Measurements from ENCODE around the gene FAM131A.

The FAM131A gene

GRCh38 chr3:184337399-184337714, at the start of gene FAM131A:
TSS of gene FAM131A (plus strand) at chr3:184337600. CDS start at chr3:184337631, 31 bp downstream.
- DNase-seq = peak; percentile 91

DNA sequence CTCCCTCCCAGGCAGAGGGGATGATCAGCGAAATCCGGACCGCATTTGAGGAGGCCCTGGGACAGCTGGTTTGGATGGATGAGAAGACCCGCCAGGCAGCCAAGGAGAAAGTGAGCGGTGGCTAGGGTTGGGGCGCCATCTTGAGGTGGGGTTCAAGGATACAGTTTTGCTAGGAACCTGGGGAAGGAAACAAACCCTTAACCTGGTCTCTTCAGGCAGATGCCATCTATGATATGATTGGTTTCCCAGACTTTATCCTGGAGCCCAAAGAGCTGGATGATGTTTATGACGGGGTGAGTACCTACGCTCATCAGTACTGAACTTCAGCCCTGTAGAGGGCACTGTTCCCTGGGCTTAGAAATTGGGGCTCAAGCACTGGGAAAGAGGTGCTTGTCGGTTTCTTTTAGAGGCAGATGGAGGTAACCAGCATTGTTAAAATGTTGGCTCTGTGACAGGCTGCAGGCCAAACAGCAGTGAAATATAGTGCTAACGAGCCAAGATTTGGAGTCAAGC, 47.9 kb upstream of the FAM131A start:
- peak; percentile 45 for DNase-seq

DNA sequence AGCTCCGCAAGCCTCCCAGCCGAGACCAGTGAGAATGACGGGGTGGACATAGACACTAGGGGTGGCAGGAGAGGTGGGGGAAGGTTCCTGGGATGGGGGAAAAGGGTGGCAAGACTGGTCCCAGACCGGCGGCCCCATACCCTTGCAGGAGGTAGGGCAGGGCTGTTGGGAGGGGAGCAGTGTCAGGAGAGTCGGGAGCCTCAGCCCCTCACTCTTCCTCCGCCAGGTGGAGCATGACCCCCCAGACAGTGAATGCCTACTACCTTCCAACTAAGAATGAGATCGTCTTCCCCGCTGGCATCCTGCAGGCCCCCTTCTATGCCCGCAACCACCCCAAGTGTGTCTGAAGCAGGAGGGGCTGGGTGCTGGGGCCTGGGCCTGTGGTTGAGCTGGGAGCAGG, 47.1 kb upstream of the FAM131A start:
- DNase-seq = no peak

GRCh38 chr3:184291044-184291737, 46.2 kb upstream of the FAM131A start:
- no peak for DNase-seq

GRCh38 chr3:184291738-184292445, 45.5 kb upstream of the FAM131A start:
- no peak for DNase-seq

GRCh38 chr3:184295771-184296170, 41.6 kb upstream of the FAM131A start:
- no peak for DNase-seq

- no peak for DNase-seq
Observed at GRCh38 chr3:184296616-184297015, 40.8 kb upstream of the FAM131A start.

- DNase-seq = peak; percentile 99
Observed at GRCh38 chr3:184298759-184299487, 38.5 kb upstream of the FAM131A start, which contains the start of gene PSMD2. TSS of gene PSMD2 (plus strand) at chr3:184299241. CDS start at chr3:184299267, 26 bp downstream.

DNA sequence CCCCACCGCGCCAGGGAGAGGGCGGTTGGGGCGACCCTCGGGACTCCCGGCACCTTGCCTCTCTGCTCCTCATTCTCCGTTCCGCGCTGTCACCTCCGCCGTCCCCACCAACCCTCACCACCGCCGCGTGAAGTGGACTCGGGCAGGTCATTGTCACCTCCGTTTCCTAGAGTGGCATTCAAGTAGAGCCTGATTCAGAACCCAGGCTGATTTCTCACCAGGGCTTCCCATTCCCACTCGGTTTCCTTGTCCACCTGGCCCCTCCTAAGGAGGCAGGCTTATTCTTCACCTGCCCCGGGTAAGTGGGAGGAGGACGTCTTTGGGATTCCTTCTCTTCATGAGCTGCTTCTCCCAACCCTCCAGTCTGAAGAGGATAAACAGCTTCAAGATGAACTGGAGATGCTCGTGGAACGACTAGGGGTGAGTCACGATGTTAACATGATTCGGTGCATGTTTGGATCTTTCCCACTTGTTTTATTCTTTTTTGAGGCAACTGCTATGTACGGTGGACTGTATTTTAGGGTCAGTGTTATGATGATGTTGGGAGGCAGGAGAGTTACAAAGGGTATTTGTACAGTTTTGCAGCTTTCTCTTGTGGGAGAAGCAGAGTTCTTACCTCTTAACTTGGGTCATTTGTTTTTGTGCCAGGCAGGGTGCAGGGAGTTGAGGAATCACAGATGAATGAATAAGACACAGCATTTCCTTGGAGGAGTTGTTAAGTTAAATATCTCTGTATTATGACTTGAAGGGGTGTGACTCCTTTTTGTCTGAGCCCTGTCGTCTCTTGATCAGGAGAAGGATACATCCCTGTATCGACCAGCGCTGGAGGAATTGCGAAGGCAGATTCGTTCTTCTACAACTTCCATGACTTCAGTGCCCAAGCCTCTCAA, 37.7 kb upstream of the FAM131A start:
- no peak for DNase-seq

GRCh38 chr3:184300378-184300720, 37.1 kb upstream of the FAM131A start:
- DNase-seq = no peak

DNA sequence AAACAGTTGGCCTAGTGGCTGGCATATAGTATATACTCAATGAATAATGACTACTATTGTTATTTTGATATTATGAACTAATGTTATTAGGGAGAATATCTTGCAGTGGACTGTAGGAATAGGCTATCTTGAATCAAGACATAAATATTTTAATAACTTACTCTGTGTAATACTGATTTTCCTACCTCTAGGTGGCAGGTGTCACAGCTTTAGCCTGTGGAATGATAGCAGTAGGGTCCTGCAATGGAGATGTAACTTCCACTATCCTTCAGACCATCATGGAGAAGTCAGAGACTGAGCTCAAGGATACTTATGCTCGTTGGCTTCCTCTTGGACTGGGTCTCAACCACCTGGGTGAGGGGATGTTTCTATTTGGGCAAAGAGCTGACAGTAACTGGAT, 31.8 kb upstream of the FAM131A start:
- DNase-seq = no peak

DNA sequence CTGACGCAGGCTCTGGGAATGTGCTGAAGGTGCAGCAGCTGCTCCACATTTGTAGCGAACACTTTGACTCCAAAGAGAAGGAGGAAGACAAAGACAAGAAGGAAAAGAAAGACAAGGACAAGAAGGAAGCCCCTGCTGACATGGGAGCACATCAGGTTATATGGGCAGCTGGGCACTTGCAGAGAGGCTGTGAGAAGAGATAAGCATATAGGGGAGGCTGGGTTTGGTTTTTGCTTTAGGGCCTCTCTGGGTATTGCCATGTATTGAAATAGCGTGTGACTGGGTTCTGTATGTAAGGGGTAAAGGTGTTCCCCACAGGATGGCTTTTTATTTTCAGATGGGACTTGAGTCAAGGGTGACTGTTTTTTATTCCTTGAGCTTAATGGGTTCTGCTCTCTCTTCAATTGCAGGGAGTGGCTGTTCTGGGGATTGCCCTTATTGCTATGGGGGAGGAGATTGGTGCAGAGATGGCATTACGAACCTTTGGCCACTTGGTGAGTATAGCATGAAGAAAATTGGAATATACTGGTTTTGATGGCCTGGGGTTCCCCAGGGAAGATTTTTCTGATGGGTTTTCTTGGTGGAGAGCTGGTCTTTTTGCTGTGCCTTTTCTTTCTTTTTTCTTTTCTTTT, 30.9 kb upstream of the FAM131A start:
- DNase-seq = no peak

GRCh38 chr3:184307915-184308314, 29.5 kb upstream of the FAM131A start:
- no peak for DNase-seq

DNA sequence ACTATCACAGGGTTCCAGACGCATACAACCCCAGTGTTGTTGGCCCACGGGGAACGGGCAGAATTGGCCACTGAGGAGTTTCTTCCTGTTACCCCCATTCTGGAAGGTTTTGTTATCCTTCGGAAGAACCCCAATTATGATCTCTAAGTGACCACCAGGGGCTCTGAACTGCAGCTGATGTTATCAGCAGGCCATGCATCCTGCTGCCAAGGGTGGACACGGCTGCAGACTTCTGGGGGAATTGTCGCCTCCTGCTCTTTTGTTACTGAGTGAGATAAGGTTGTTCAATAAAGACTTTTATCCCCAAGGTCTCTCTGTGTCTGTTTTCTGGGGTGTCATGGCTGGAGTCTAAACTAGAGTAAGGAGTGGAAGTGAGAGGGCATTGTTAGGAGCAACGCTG, 28.7 kb upstream of the FAM131A start:
- no peak for DNase-seq

- DNase-seq = no peak
Observed at GRCh38 chr3:184311633-184312032, 25.8 kb upstream of the FAM131A start.

- peak; percentile 97 for DNase-seq
Observed at GRCh38 chr3:184314363-184314699, 23.1 kb upstream of the FAM131A start, which contains the start of gene EIF4G1. TSS of gene EIF4G1 (plus strand) at chr3:184314606. CDS start at chr3:184315797, 1,191 bp downstream.

DNA sequence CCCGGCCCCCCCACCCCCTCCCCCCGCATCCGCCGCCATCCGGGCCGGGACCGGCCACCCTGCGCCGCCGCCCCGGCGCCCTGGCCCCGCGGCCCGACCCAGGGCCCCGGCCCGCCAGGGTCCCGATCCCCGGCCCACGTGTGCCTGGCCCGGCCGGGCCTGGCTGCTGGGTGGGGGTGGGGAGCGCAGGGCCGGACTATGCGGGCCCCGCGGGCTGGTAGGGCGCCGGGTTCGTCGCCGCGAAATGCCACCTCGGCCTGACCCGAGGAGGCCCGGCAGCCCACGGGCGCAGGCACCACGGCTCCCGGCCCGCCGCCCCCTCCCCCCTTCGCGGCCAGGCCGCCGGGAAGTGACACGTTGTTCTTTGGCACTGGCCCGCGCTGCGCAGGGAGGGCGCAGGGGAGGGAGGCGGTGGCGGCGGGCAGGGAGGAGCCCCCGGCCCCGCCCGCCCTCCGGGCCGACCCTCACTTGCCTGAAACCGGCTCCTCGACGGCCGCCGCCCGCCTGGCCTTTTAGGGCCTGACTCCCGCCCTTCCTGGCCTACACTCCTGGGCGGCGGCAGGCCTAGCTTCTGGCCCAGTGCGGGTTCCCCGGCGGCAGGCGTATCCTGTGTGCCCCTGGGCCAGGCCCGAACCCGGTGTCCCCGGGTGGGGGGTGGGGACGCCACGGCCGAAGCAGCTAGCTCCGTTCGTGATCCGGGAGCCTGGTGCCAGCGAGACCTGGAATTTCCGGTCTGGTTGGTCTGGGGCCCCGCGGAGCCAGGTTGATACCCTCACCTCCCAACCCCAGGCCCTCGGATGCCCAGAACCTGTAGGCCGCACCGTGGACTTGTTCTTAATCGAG, 22.5 kb upstream of the FAM131A start:
- peak; percentile 90 for DNase-seq

- DNase-seq = no peak
Observed at GRCh38 chr3:184315543-184315867, 21.9 kb upstream of the FAM131A start.

DNA sequence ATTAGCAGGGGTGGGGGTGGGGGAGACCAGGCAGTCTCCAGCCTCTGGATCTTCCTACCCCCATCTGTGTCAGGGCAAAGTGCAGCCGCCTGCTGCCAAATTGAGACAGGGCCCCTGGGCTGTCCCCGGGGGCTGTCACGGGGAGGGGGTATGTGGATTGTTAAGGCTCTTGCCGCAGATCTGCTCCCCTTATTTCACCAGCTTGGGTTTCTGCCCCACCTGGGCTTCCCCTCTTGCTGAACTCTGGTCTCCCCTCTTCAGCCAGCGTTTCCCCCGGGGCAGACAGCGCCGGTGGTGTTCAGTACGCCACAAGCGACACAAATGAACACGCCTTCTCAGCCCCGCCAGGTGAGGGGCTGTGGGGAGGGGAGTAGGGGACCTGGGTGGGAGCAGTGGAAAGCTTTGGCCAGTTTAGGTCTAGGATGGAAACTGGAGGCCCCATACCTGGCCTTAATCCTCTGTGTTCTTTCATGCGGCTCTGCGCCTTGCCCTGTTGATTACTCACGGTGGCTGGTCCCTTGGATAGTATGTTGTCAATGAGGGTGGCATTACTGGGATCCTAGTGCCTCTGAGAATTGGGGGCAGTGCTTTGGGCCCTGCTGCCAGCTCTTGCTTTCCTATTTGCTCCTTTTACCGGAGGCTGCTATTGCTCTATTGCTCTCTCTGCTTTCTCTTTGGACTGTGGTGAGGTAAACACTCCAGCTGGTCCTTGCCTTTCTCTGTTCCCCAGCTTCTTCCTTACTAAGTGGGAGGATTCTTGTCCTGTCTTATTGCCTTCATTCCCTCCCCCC, 21.3 kb upstream of the FAM131A start:
- DNase-seq = no peak

GRCh38 chr3:184316792-184317191, 20.6 kb upstream of the FAM131A start:
- no peak for DNase-seq

DNA sequence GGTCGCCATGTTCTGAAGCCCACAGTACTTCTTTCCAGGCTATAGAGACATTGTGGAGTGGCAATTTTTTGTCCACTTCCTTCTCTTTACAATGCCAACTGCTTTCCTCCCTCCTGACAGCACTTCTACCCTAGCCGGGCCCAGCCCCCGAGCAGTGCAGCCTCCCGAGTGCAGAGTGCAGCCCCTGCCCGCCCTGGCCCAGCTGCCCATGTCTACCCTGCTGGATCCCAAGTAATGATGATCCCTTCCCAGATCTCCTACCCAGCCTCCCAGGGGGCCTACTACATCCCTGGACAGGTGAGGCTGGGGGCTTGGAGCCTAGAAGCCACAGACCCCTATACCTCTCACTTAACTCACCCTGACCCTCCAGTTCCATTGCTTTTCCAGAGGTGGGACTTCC, 20.2 kb upstream of the FAM131A start:
- DNase-seq = no peak

Data from femur (tissue), 1 donor.